ENCODE data around the gene KCNJ6.
"Not testable (repeated sequence)": the region's sequence is repeated elsewhere in the genome, so short reads cannot be mapped to it uniquely, and the experiment has no call there.

Gene KCNJ6

GRCh38 chr21:37578471-37579126, 337.7 kb downstream of the KCNJ6 start:
- FAIRE-seq (no peak), DNase-seq (ENCODE audit: insufficient read length, low spot score) (no peak)
- TF ChIP-seq POLR2AphosphoS5 (IDR thresholded peaks at IDR 0.05; ENCODE audit: low read depth, low read length) (no peak), TAF1 (IDR thresholded peaks at IDR 0.05; ENCODE audit: low read depth, low read length) (no peak)

DNA sequence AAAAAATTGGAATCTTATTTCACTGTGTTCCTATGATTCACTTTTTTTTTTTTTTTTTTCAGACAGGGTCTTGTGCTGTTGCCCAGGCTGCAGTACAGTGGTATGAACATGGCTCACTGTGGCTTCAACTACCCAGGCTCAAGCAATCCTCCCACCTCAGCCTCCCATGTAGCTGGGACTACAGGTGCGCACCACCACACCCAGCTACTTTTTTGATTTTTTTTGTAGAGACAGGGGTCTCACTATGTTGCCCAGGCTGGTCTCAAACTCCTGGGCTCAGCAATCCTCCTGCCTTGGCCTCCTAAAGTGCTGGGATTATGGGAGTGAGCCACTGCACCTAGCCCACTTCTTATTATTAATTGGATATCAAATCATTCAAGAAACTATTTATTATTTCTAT, 339.3 kb downstream of the KCNJ6 start:
- FAIRE-seq; DNase-seq (ENCODE audit: insufficient read length, low spot score): not testable (repeated sequence)

- no peak for TF ChIP-seq TAF1 (IDR thresholded peaks at IDR 0.05; ENCODE audit: low read depth, low read length)
- TF ChIP-seq SPI1 (IDR thresholded peaks at IDR 0.05; ENCODE audit: low read depth, low read length) = no peak
- no peak for TF ChIP-seq POLR2AphosphoS5 (IDR thresholded peaks at IDR 0.05; ENCODE audit: low read depth, low read length)
- DNase-seq (ENCODE audit: insufficient read length, low spot score) = no peak
- no peak for FAIRE-seq
These were observed 340.7 kb downstream of the KCNJ6 start for GRCh38 chr21:37575580-37575979.

GRCh38 chr21:37574751-37575150, 341.5 kb downstream of the KCNJ6 start:
- TF ChIP-seq POLR2AphosphoS5 (IDR thresholded peaks at IDR 0.05; ENCODE audit: low read depth, low read length) (no peak), POU2F2 (IDR thresholded peaks at IDR 0.05; ENCODE audit: low read depth, low read length) (no peak), POLR2A (IDR thresholded peaks at IDR 0.05; ENCODE audit: low read depth, low read length) (no peak), SPI1 (IDR thresholded peaks at IDR 0.05; ENCODE audit: low read depth, low read length) (no peak), TAF1 (IDR thresholded peaks at IDR 0.05; ENCODE audit: low read depth, low read length) (no peak)
- no peak for DNase-seq (ENCODE audit: insufficient read length, low spot score)
- no peak for FAIRE-seq

DNA sequence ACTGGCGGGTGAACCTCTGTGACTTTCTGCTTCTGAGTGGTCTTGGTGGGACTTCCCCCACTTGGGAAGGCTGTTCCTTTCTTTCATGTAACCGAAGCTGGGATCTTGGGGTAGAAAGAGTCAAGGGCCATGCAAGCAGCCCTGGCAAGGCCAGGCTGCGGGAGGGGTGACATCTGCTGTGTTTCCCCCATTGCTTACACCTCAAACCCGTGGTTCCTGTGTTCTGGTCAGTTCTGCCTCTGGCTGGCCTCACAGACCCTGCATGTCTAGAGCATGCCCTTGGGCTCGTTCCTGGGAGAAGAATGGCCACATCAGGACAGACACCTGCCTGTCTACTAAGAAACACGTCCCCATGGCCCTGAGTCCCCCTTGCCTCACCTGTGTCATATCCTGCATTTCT, 341.9 kb downstream of the KCNJ6 start:
- TF ChIP-seq POLR2A (IDR thresholded peaks at IDR 0.05; ENCODE audit: low read depth, low read length) (no peak), PAX5 (IDR thresholded peaks at IDR 0.05; ENCODE audit: insufficient read depth, low read length, severe bottlenecking) (no peak), SPI1 (IDR thresholded peaks at IDR 0.05; ENCODE audit: low read depth, low read length) (no peak), POLR2AphosphoS5 (IDR thresholded peaks at IDR 0.05; ENCODE audit: low read depth, low read length) (no peak), POU2F2 (IDR thresholded peaks at IDR 0.05; ENCODE audit: low read depth, low read length) (no peak), TAF1 (IDR thresholded peaks at IDR 0.05; ENCODE audit: low read depth, low read length) (no peak)
- DNase-seq (ENCODE audit: insufficient read length, low spot score) = no peak
- FAIRE-seq = no peak

- FAIRE-seq (no peak), DNase-seq (ENCODE audit: insufficient read length, low spot score) (no peak)
- TF ChIP-seq POLR2AphosphoS5 (IDR thresholded peaks at IDR 0.05; ENCODE audit: low read depth, low read length) = no peak
- TF ChIP-seq PAX5 (IDR thresholded peaks at IDR 0.05; ENCODE audit: insufficient read depth, low read length, severe bottlenecking) = no peak
These were observed 344.8 kb downstream of the KCNJ6 start for GRCh38 chr21:37571442-37571841.

DNA sequence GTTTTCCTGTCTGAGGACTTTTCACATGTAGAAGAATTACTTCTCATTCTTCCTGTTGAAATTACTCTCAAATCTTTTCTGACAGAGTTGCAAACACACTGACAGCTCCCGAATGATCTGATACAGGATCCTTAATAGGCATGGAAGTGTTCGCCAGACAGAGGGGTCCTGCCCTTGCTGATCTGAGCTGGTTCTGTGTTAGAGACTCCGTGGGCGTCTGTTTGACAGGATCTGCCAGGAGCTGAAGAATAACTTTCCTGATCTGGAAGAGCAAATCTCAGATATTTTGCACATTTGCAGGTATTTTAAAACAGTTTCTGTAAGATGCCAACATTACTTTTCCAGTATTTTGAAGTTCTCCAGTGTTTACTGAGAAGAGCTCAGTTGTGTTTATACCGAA, 347.3 kb downstream of the KCNJ6 start:
- FAIRE-seq (no peak), DNase-seq (ENCODE audit: insufficient read length, low spot score) (no peak)
- no peak for TF ChIP-seq POLR2A (IDR thresholded peaks at IDR 0.05; ENCODE audit: low read depth, low read length)
- no peak for TF ChIP-seq TAF1 (IDR thresholded peaks at IDR 0.05; ENCODE audit: low read depth, low read length)

DNA sequence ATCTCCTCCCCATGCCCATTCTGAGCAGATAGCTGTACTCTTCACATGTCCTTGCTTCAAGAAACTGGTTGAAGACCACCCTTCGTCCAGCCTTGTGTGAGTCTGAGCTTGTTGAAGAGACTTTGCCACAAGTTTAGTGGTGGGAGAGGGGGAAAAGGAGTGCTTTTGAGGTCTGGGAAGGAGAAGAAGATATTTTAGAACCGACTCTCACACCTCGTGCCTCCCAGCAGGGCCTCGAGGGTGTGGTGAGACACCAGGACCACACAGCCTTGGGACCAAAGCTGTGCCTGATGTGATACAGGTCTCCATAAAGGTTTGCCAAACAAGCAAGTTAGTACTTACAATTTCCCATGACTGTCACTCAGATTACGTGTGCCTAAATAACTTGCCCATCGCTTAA, 347.8 kb downstream of the KCNJ6 start:
- FAIRE-seq = no peak
- no peak for DNase-seq (ENCODE audit: insufficient read length, low spot score)
- TF ChIP-seq TAF1 (IDR thresholded peaks at IDR 0.05; ENCODE audit: low read depth, low read length) (no peak), SPI1 (IDR thresholded peaks at IDR 0.05; ENCODE audit: low read depth, low read length) (no peak), POU2F2 (IDR thresholded peaks at IDR 0.05; ENCODE audit: low read depth, low read length) (no peak), PAX5 (IDR thresholded peaks at IDR 0.05; ENCODE audit: insufficient read depth, low read length, severe bottlenecking) (no peak), POLR2AphosphoS5 (IDR thresholded peaks at IDR 0.05; ENCODE audit: low read depth, low read length) (no peak), POLR2A (IDR thresholded peaks at IDR 0.05; ENCODE audit: low read depth, low read length) (no peak)

GRCh38 chr21:37566790-37567615, 349.3 kb downstream of the KCNJ6 start:
- FAIRE-seq = no peak

GRCh38 chr21:37565530-37566223, 350.6 kb downstream of the KCNJ6 start:
- no peak for DNase-seq (ENCODE audit: insufficient read length, low spot score)
- TF ChIP-seq SPI1 (IDR thresholded peaks at IDR 0.05; ENCODE audit: low read depth, low read length) (no peak), TAF1 (IDR thresholded peaks at IDR 0.05; ENCODE audit: low read depth, low read length) (no peak), POLR2AphosphoS5 (IDR thresholded peaks at IDR 0.05; ENCODE audit: low read depth, low read length) (no peak), PAX5 (IDR thresholded peaks at IDR 0.05; ENCODE audit: insufficient read depth, low read length, severe bottlenecking) (no peak), POU2F2 (IDR thresholded peaks at IDR 0.05; ENCODE audit: low read depth, low read length) (no peak), POLR2A (IDR thresholded peaks at IDR 0.05; ENCODE audit: low read depth, low read length) (no peak)
- no peak for FAIRE-seq

More at GRCh38 chr21:37566790-37567615, 349.3 kb downstream of the KCNJ6 start:
- no peak for TF ChIP-seq POLR2AphosphoS5 (IDR thresholded peaks at IDR 0.05; ENCODE audit: low read depth, low read length)
- no peak for TF ChIP-seq POLR2A (IDR thresholded peaks at IDR 0.05; ENCODE audit: low read depth, low read length)
- TF ChIP-seq TAF1 (IDR thresholded peaks at IDR 0.05; ENCODE audit: low read depth, low read length) = no peak
- TF ChIP-seq PAX5 (IDR thresholded peaks at IDR 0.05; ENCODE audit: insufficient read depth, low read length, severe bottlenecking) = no peak
- no peak for TF ChIP-seq POU2F2 (IDR thresholded peaks at IDR 0.05; ENCODE audit: low read depth, low read length)
- TF ChIP-seq SPI1 (IDR thresholded peaks at IDR 0.05; ENCODE audit: low read depth, low read length) = no peak
- DNase-seq (ENCODE audit: insufficient read length, low spot score) = no peak

Data from GM12891 (cell line).